Activated T-cell treated with anti-CD3 and anti-CD28 coated beads, Interleukin-2, amount 50 U/mL, for 72 hours (primary cell): ENCODE data around the gene DIP2C. TPM values are rescaled to one million over a fixed set of nuclear protein-coding genes. Genes with fewer than 3 reads are reported as not detected.
A peak's percentile ranks its signal among the peaks of the same experiment; 100 is the strongest.

Experiments used
- ATAC-seq, 2 donors: fragments of 150-1000 bp; cut with Tn5 transposase; replicated peaks in 1 of 2; 2 replicates each; pipeline ENCODE4 v1.10.0; 2021; ENCODE audit warnings: moderate library complexity in 2 of 2, mild to moderate bottlenecking in 1 of 2
- DNase-seq, 2 donors: peaks; one replicate each; pipeline ENCODE4 v3.0.0; 2021 to 2022; ENCODE audit warnings: mixed read lengths in 1 of 2
- H3K27ac Mint-ChIP-seq: one replicate; pipeline ENCODE4 v1.8.0; 2022; ENCODE audit warnings: mild to moderate bottlenecking, moderate library complexity, mixed read lengths
- H3K27me3 Mint-ChIP-seq: one replicate; pipeline ENCODE4 v1.8.0; 2022; ENCODE audit warnings: low read depth, mixed read lengths
- H3K36me3 Mint-ChIP-seq, 2 donors: one replicate each; pipeline ENCODE4 v1.8.0; 2022; ENCODE audit warnings: mixed read lengths in 2 of 2, mild to moderate bottlenecking in 1 of 2; ENCODE audit not compliant: insufficient read depth in 2 of 2
- H3K4me1 Mint-ChIP-seq: one replicate; pipeline ENCODE4 v1.8.0; 2022; ENCODE audit warnings: low read depth, mixed read lengths
- H3K4me3 Mint-ChIP-seq, 2 donors: one replicate each; pipeline ENCODE4 v1.8.0; 2022; ENCODE audit warnings: mild to moderate bottlenecking in 2 of 2, mixed read lengths in 2 of 2, moderate library complexity in 2 of 2
- H3K9me3 Mint-ChIP-seq, 2 donors: one replicate each; pipeline ENCODE4 v1.8.0; 2022; ENCODE audit warnings: mixed read lengths in 2 of 2
- total RNA-seq, 2 donors: library from RNA; stranded (reverse); gene quantifications; one replicate each; pipeline ENCODE4 v1.2.3, GENCODE V29; 2022

DIP2C gene
- total RNA-seq, 2 donors from 2014 or later: 0.70 to 1.6 TPM

- no peak overlapping the region for H3K4me3 Mint-ChIP-seq
- ATAC-seq (no peak), DNase-seq (no peak)
- no peaks in the 10 kb centered on the region for H3K27me3 Mint-ChIP-seq
- peaks cover 0 to 3% of the 10 kb centered on the region in 2 donors for H3K36me3 Mint-ChIP-seq
- H3K27ac Mint-ChIP-seq: no peak overlapping the region
- peaks cover 7% of the 10 kb centered on the region for H3K4me1 Mint-ChIP-seq
- H3K9me3 Mint-ChIP-seq: peaks cover 2 to 4% of the 10 kb centered on the region in 2 donors
Measured at GRCh38 chr10:378230-378929, 311.1 kb downstream of the DIP2C start.

- ATAC-seq (no peak), DNase-seq (no peak)
- Mint-ChIP-seq H3K4me3 (no peak overlapping the region), H3K27me3 (no peaks in the 10 kb centered on the region), H3K36me3 (peaks cover 0 to 3% of the 10 kb centered on the region in 2 donors), H3K9me3 (peaks cover 2 to 4% of the 10 kb centered on the region in 2 donors), H3K4me1 (peaks cover 7% of the 10 kb centered on the region), H3K27ac (no peak overlapping the region)
Measured at GRCh38 chr10:377228-377627, 312.2 kb downstream of the DIP2C start.

- Mint-ChIP-seq H3K27ac (no peak overlapping the region), H3K4me3 (no peak overlapping the region), H3K9me3 (peaks cover 2 to 4% of the 10 kb centered on the region in 2 donors), H3K27me3 (no peaks in the 10 kb centered on the region), H3K4me1 (no peaks in the 10 kb centered on the region), H3K36me3 (peaks cover 0 to 3% of the 10 kb centered on the region in 2 donors)
- DNase-seq (no peak), ATAC-seq (no peak)
Measured at GRCh38 chr10:375815-376505, 313.5 kb downstream of the DIP2C start.

- H3K4me3 Mint-ChIP-seq: no peak overlapping the region
- ATAC-seq: no peak
- no peaks in the 10 kb centered on the region for H3K27me3 Mint-ChIP-seq
Measured at GRCh38 chr10:374354-374753, 315.1 kb downstream of the DIP2C start.

GRCh38 chr10:373526-374309 lies 315.8 kb downstream of the DIP2C start:
- Mint-ChIP-seq H3K9me3 (peaks cover 2 to 4% of the 10 kb centered on the region in 2 donors), H3K27me3 (no peaks in the 10 kb centered on the region), H3K4me3 (no peak overlapping the region), H3K27ac (no peak overlapping the region), H3K4me1 (no peaks in the 10 kb centered on the region), H3K36me3 (peaks cover 0 to 3% of the 10 kb centered on the region in 2 donors)
- ATAC-seq (no peak), DNase-seq (no peak)

More at GRCh38 chr10:374354-374753, 315.1 kb downstream of the DIP2C start:
- Mint-ChIP-seq H3K9me3 (peaks cover 2 to 4% of the 10 kb centered on the region in 2 donors), H3K36me3 (peaks cover 0 to 3% of the 10 kb centered on the region in 2 donors), H3K27ac (no peak overlapping the region), H3K4me1 (no peaks in the 10 kb centered on the region)
- DNase-seq: no peak

- H3K4me1 Mint-ChIP-seq: no peaks in the 10 kb centered on the region
- no peak overlapping the region for H3K27ac Mint-ChIP-seq
- H3K36me3 Mint-ChIP-seq: peaks cover 0 to 3% of the 10 kb centered on the region in 2 donors
Measured at GRCh38 chr10:373015-373414, 316.5 kb downstream of the DIP2C start.

GRCh38 chr10:372566-372965 lies 316.9 kb downstream of the DIP2C start:
- Mint-ChIP-seq H3K36me3 (peaks cover 0 to 3% of the 10 kb centered on the region in 2 donors), H3K27ac (no peak overlapping the region), H3K9me3 (no peaks in the 10 kb centered on the region), H3K4me3 (no peak overlapping the region), H3K27me3 (no peaks in the 10 kb centered on the region), H3K4me1 (no peaks in the 10 kb centered on the region)
- no peak for DNase-seq
- ATAC-seq: no peak

More at GRCh38 chr10:373015-373414, 316.5 kb downstream of the DIP2C start:
- DNase-seq (no peak), ATAC-seq (no peak)
- H3K4me3 Mint-ChIP-seq: no peak overlapping the region
- no peaks in the 10 kb centered on the region for H3K9me3 Mint-ChIP-seq
- H3K27me3 Mint-ChIP-seq: no peaks in the 10 kb centered on the region

- no peak overlapping the region for H3K27ac Mint-ChIP-seq
- H3K36me3 Mint-ChIP-seq: peaks cover 0 to 3% of the 10 kb centered on the region in 2 donors
- no peaks in the 10 kb centered on the region for H3K27me3 Mint-ChIP-seq
- DNase-seq (no peak), ATAC-seq (no peak)
- no peaks in the 10 kb centered on the region for H3K9me3 Mint-ChIP-seq
- no peaks in the 10 kb centered on the region for H3K4me1 Mint-ChIP-seq
- no peak overlapping the region for H3K4me3 Mint-ChIP-seq
Measured at GRCh38 chr10:371515-371914, 318.0 kb downstream of the DIP2C start.

- peaks cover 0 to 3% of the 10 kb centered on the region in 2 donors for H3K36me3 Mint-ChIP-seq
- no peak for DNase-seq
- H3K4me1 Mint-ChIP-seq: no peaks in the 10 kb centered on the region
- no peak for ATAC-seq
- H3K27me3 Mint-ChIP-seq: no peaks in the 10 kb centered on the region
- no peaks in the 10 kb centered on the region for H3K9me3 Mint-ChIP-seq
- no peak overlapping the region for H3K27ac Mint-ChIP-seq
- no peak overlapping the region for H3K4me3 Mint-ChIP-seq
Measured at GRCh38 chr10:370449-370825, 319.0 kb downstream of the DIP2C start.

GRCh38 chr10:369684-370448 lies 319.6 kb downstream of the DIP2C start:
- no peaks in the 10 kb centered on the region for H3K9me3 Mint-ChIP-seq
- no peak for DNase-seq

GRCh38 chr10:369221-369683 lies 320.2 kb downstream of the DIP2C start:
- H3K4me1 Mint-ChIP-seq: no peaks in the 10 kb centered on the region
- no peaks in the 10 kb centered on the region for H3K9me3 Mint-ChIP-seq
- DNase-seq: no peak
- no peak overlapping the region for H3K4me3 Mint-ChIP-seq
- no peak overlapping the region for H3K27ac Mint-ChIP-seq
- H3K36me3 Mint-ChIP-seq: no peaks in the 10 kb centered on the region
- H3K27me3 Mint-ChIP-seq: no peaks in the 10 kb centered on the region
- no peak for ATAC-seq

More at GRCh38 chr10:369684-370448, 319.6 kb downstream of the DIP2C start:
- ATAC-seq: peak in 1 of 2 donors; percentile 13
- no peak overlapping the region for H3K4me3 Mint-ChIP-seq
- no peaks in the 10 kb centered on the region for H3K36me3 Mint-ChIP-seq
- no peaks in the 10 kb centered on the region for H3K27me3 Mint-ChIP-seq
- no peaks in the 10 kb centered on the region for H3K4me1 Mint-ChIP-seq
- H3K27ac Mint-ChIP-seq: no peak overlapping the region

- H3K27me3 Mint-ChIP-seq: no peaks in the 10 kb centered on the region
- ATAC-seq (no peak), DNase-seq (no peak)
- no peaks in the 10 kb centered on the region for H3K9me3 Mint-ChIP-seq
- no peak overlapping the region for H3K27ac Mint-ChIP-seq
- no peak overlapping the region for H3K4me3 Mint-ChIP-seq
- no peaks in the 10 kb centered on the region for H3K36me3 Mint-ChIP-seq
- H3K4me1 Mint-ChIP-seq: no peaks in the 10 kb centered on the region
Measured at GRCh38 chr10:368579-369220, 320.8 kb downstream of the DIP2C start.
